ENCODE results near the gene FAM180A. TPM values are rescaled to one million over a fixed set of nuclear protein-coding genes. Genes with fewer than 3 reads are reported as not detected.

The FAM180A gene
- total and polyA plus RNA-seq, 2 donors (not counting 1 experiment from before 2014, with no cell fraction given), result not detected

- ATAC-seq (ENCODE audit: low read depth), result no peak
- Histone ChIP-seq H3K79me2 (ENCODE audit: control insufficient read depth, insufficient read depth, low read length) (no peaks in the 10 kb centered on the region), H4K20me1 (ENCODE audit: control insufficient read depth, insufficient read depth, low read length, poor library complexity, severe bottlenecking) (no peaks in the 10 kb centered on the region), H3K27ac (ENCODE audit: low read length in 2 of 2) (no peak overlapping the region), H3K4me2 (replicated peaks; ENCODE audit: low read depth, low read length, poor library complexity, severe bottlenecking) (no peak overlapping the region), H3K9ac (ENCODE audit: low read length) (no peak overlapping the region), H3K4me1 (ENCODE audit: control insufficient read depth in 2 of 2, insufficient read depth in 2 of 2, low read length in 2 of 2) (no peaks in the 10 kb centered on the region), H3K9me3 (ENCODE audit: control extremely low read depth in 1 of 3, control insufficient read depth in 2 of 3, insufficient read depth in 1 of 3, low read length in 2 of 3) (no peaks in the 10 kb centered on the region), H3K27me3 (replicated peaks in 1 of 4; ENCODE audit: control extremely low read depth in 1 of 4, control insufficient read depth in 3 of 4, insufficient read depth in 4 of 4, low read length in 3 of 4) (no peaks in the 10 kb centered on the region), H3K36me3 (replicated peaks in 1 of 2; ENCODE audit: control extremely low read depth in 1 of 2, control insufficient read depth in 1 of 2, extremely low read depth in 1 of 2, insufficient read depth in 2 of 2, low read length in 1 of 2) (no peaks in the 10 kb centered on the region), H2AFZ (ENCODE audit: insufficient read depth, low read depth, low read length, poor library complexity, severe bottlenecking) (no peak overlapping the region), H3K4me3 (ENCODE audit: control extremely low read depth in 1 of 5, extremely low read depth in 1 of 5, insufficient read depth in 1 of 5, low read depth in 2 of 5, low read length in 4 of 5) (no peak overlapping the region)
- POLR2A ChIA-PET, result no interaction called here
- H3K27me3 Mint-ChIP-seq, result peaks cover 31% of the 10 kb centered on the region
- H3K4me3 Mint-ChIP-seq, result no peak overlapping the region
- WGBS (ENCODE audit: insufficient coverage), result 91% methylated on average over 8 of the region's 9 CpGs
- H3K27ac Mint-ChIP-seq, result no peak overlapping the region
- H3K9me3 Mint-ChIP-seq (ENCODE audit: insufficient read depth), result no peaks in the 10 kb centered on the region
- TF ChIP-seq CTCF (IDR thresholded peaks at IDR 0.05), result no peak
- TF ChIP-seq EZH2 (IDR thresholded peaks at IDR 0.05; ENCODE audit: borderline replicate concordance, insufficient read depth, low read depth, low read length, poor library complexity, severe bottlenecking), result no peak
- CTCF ChIA-PET, result interaction anchor here (4.7 kb wide), 1 partner anchor 215 kb away, joined by 20 read pairs; no protein-coding TSS in a partner anchor
- DNase-seq, result no peak
- intact Hi-C loops (cut with micrococcal nuclease), result no loop called here
- no peaks in the 10 kb centered on the region for H3K4me1 Mint-ChIP-seq
These were observed 44.3 kb upstream of the FAM180A start for GRCh38 chr7:135792866-135793265.

GRCh38 chr7:135792363-135792668 is 43.7 kb upstream of the FAM180A start:
- Mint-ChIP-seq H3K4me3 (no peak overlapping the region), H3K9me3 (ENCODE audit: insufficient read depth) (no peaks in the 10 kb centered on the region), H3K4me1 (no peaks in the 10 kb centered on the region), H3K27me3 (peaks cover 31% of the 10 kb centered on the region), H3K27ac (no peak overlapping the region)
- no peaks in the 10 kb centered on the region for H3K36me3 ChIP-seq (replicated peaks in 1 of 2; ENCODE audit: control extremely low read depth in 1 of 2, control insufficient read depth in 1 of 2, extremely low read depth in 1 of 2, insufficient read depth in 2 of 2, low read length in 1 of 2)
- no peaks in the 10 kb centered on the region for H4K20me1 ChIP-seq (ENCODE audit: control insufficient read depth, insufficient read depth, low read length, poor library complexity, severe bottlenecking)
- H3K9ac ChIP-seq (ENCODE audit: low read length), result no peak overlapping the region
- no peak overlapping the region for H2AFZ ChIP-seq (ENCODE audit: insufficient read depth, low read depth, low read length, poor library complexity, severe bottlenecking)
- no peak for ATAC-seq (ENCODE audit: low read depth)
- no peaks in the 10 kb centered on the region for H3K27me3 ChIP-seq (replicated peaks in 1 of 4; ENCODE audit: control extremely low read depth in 1 of 4, control insufficient read depth in 3 of 4, insufficient read depth in 4 of 4, low read length in 3 of 4)
- DNase-seq, result no peak
- POLR2A ChIA-PET, result no interaction called here
- H3K9me3 ChIP-seq (ENCODE audit: control extremely low read depth in 1 of 3, control insufficient read depth in 2 of 3, insufficient read depth in 1 of 3, low read length in 2 of 3), result no peaks in the 10 kb centered on the region
- no peak for TF ChIP-seq EZH2 (IDR thresholded peaks at IDR 0.05; ENCODE audit: borderline replicate concordance, insufficient read depth, low read depth, low read length, poor library complexity, severe bottlenecking)
- no peak for TF ChIP-seq CTCF (IDR thresholded peaks at IDR 0.05)
- no peaks in the 10 kb centered on the region for H3K79me2 ChIP-seq (ENCODE audit: control insufficient read depth, insufficient read depth, low read length)
- CTCF ChIA-PET, result interaction anchor here (0.9 to 4.7 kb wide), 2 partner anchors 9 to 216 kb away, joined by 3 to 20 read pairs; no protein-coding TSS in a partner anchor
- H3K4me3 ChIP-seq (ENCODE audit: control extremely low read depth in 1 of 5, extremely low read depth in 1 of 5, insufficient read depth in 1 of 5, low read depth in 2 of 5, low read length in 4 of 5), result no peak overlapping the region
- no peak overlapping the region for H3K4me2 ChIP-seq (replicated peaks; ENCODE audit: low read depth, low read length, poor library complexity, severe bottlenecking)
- H3K27ac ChIP-seq (ENCODE audit: low read length in 2 of 2), result no peak overlapping the region
- 80% methylated on average over 2 of the region's 4 CpGs for WGBS (ENCODE audit: insufficient coverage)
- H3K4me1 ChIP-seq (ENCODE audit: control insufficient read depth in 2 of 2, insufficient read depth in 2 of 2, low read length in 2 of 2), result no peaks in the 10 kb centered on the region
- intact Hi-C loops (cut with micrococcal nuclease), result no loop called here

All from B cell (primary cell).